HG03060 (cell line): Measurements from ENCODE around the gene STX1B.
A peak's percentile ranks its signal among the peaks of the same experiment; 100 is the strongest.

Experiments
- ATAC-seq: cut with Tn5 transposase; IDR thresholded peaks from one replicate; pipeline ENCODE4 v1.9.1; 2021; ENCODE audit warnings: low read depth, moderate number of reproducible peaks; ENCODE audit not compliant: unreplicated experiment

The STX1B gene

DNA sequence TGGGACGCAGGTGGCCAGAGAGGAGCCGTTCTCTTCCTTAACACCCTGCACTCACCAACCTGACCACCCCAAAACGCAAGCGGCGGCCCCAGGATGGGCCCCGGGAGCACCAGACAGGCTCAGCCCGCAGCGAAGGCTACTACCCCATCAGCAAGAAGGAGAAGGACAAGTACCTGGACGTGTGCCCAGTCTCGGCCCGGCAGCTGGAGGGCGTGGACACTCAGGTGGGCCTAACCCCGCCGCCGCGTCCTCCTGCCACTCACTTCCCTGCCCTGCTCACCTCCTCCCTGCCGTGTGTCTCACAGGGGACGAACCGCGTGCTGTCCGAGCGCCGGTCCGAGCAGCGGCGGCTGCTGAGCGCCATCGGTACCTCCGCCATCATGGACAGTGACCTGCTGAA lies 30.0 kb downstream of the STX1B start:
- no peak for ATAC-seq

DNA sequence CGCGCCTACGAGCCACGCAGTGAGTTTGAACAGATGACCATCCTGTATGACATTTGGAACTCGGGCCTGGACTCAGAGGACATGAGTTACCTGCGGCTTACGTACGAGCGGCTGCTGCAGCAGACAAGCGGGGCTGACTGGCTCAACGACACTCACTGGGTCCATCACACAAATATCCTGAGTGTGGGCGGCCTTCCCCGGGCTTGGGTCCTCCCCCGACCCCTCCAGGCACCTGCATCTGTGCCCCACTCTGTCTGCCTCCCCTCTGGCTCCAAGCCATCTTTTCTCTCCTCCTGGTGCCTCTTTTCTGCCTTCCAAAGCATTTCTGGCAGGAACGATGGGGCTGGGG lies 30.4 kb downstream of the STX1B start:
- ATAC-seq: no peak

DNA sequence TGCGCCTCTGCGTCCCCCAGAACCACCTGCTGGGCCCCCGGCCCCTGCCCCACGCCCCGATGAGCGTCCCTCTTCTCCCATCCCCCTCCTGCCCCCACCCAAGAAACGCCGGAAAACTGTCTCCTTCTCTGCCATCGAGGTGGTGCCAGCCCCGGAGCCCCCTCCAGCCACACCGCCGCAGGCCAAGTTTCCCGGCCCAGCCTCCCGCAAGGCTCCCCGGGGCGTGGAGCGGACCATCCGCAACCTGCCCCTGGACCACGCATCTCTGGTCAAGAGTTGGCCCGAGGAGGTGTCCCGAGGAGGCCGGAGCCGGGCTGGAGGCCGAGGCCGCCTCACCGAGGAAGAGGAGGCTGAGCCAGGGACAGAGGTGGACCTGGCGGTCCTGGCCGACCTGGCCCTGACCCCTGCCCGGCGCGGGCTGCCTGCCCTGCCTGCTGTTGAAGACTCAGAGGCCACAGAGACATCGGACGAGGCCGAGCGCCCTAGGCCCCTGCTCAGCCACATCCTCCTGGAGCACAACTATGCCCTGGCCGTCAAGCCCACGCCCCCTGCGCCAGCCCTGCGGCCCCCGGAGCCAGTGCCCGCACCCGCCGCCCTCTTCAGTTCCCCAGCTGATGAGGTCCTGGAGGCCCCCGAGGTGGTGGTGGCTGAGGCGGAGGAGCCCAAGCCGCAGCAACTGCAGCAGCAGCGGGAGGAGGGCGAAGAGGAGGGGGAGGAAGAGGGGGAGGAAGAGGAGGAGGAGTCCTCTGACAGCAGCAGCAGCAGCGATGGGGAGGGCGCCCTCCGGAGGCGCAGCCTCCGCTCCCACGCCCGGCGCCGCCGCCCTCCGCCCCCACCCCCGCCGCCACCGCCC lies 31.0 kb downstream of the STX1B start:
- ATAC-seq: no peak

DNA sequence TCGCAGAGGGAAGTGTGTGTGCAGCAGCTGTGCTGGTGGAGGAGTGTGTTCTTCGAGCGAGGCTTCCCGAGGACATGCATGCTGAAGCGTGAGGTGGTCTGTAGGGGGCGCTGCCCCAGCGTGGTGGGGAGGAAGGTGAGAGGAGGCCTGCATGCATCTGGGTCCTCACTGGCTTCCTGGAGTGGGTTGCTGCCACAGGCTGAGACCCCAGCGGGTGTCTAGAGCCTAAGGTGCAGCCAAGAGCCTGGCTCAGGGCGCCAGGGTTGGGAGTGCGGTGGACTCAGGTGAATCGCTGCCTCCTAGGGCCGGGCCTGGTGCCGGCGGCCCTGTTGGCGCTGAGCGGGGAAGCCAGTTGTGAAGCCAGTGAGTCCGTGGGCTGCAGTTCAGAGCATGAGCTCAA lies 32.9 kb downstream of the STX1B start:
- no peak for ATAC-seq

DNA sequence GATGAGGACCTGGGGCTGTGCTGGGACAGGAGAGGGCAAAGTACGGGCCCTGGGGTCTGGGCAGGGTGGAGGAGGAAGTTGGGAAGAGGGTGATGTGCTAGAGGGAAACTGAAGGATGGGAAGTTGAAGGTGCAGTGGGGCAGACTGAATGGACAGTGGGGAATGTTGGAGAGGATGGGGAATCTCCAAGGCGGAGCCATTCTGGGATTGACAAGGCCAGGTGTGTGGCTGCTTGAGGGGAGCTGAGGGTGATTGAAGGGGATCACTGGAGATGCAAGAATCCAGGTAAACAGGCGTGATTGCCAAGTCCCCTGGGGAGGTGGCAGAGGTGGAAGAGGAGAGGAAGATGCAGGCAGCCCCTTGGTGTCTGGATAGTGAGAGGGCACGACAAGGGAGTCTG lies 34.0 kb downstream of the STX1B start:
- no peak for ATAC-seq

DNA sequence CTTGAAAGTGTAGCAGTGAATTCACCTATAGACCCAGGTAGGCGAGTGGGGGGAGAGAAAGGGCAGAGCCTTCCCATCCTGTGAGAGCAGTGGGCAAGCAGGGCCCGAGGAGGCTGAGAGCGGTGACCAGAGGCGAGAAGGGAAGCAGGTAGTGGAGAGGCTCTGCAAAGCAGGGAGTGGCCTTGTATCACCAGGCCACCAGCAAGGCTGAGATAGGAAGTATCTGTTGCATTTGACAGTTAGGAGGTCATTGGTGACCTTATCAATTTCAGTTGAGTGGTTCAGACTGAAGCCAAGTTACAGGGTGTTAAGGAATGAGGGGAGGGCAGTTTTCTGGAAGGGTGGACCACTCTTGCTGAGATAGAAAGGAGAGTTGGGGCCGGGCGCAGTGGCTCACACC lies 36.1 kb downstream of the STX1B start:
- ATAC-seq: no peak

DNA sequence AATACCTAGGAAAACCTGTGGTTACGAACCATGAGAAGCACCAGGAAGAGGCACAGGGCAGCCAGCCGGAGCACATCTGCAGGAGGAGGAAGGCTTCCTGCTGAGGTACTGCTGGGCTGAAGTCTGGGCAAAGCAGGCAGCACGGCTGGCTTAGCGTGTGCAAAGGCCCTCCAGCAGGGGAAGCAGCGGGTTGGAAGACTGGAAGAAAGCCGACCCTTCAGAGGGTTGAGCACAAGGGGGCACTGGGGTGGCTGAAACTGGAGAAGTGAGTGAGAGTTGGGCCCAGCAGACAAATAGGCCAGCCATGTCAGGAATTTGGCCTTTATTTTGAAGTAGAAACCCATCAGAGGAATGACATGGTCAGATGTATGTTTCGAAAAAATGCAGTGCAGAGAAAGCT lies 37.6 kb downstream of the STX1B start:
- no peak for ATAC-seq

DNA sequence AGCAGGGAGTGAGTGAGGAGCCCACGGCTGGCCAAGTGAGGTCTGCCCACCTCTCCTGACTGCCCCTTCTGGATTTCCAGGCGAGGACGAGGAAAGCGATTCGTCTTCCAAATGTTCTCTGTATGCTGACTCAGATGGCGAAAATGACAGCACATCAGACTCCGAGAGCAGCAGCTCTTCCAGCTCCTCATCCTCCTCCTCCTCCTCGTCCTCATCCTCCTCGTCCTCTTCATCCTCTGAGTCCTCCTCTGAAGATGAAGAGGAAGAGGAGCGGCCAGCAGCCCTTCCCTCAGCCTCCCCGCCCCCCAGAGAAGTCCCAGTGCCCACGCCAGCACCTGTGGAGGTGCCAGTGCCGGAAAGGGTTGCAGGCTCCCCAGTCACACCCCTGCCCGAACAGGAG lies 39.1 kb downstream of the STX1B start:
- ATAC-seq: no peak

DNA sequence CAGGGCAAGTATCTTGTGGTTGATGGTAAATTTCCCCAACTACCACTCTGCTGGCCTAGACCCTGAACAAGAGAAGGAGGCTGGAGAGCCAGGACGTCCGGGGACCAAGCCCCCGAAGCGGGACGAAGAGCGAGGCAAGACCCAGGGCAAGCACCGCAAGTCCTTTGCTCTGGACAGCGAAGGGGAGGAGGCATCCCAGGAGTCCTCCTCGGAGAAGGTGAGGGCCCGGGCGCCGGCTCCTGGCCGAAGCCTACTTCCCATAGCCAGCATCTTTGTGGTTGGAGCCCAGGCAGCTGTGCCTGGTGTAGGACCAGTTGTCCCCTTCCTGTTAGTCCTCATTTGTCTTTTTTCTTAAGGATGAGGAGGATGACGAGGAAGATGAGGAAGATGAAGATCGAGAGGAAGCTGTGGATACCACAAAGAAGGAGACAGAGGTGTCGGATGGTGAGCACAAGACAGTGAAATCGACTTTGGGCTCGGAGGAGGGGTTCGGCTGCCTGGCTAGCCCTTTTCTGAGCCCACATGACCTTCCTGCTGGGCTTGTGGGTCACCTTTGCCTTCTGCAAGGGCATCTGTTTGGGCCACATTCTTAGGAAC lies 41.1 kb downstream of the STX1B start:
- ATAC-seq: no peak

DNA sequence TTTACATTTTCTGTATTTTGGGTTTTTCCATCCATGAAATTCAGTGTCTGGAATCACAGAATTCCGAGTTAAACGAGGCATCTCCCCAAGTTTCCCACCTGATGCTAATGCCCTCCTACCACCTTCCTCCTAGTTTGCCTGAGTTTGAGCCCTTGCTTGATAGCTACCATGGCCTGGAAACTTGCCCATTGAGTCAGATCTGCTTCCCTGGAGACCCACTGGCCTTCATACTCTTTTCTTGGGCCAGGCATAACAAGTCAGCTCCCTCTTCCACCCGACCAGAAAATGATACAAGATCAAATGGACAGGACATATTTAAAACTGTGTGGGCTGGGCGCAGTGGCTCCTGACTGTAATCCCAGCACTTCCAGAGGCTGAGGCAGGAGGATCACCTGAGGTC lies 42.6 kb downstream of the STX1B start:
- ATAC-seq: no peak

DNA sequence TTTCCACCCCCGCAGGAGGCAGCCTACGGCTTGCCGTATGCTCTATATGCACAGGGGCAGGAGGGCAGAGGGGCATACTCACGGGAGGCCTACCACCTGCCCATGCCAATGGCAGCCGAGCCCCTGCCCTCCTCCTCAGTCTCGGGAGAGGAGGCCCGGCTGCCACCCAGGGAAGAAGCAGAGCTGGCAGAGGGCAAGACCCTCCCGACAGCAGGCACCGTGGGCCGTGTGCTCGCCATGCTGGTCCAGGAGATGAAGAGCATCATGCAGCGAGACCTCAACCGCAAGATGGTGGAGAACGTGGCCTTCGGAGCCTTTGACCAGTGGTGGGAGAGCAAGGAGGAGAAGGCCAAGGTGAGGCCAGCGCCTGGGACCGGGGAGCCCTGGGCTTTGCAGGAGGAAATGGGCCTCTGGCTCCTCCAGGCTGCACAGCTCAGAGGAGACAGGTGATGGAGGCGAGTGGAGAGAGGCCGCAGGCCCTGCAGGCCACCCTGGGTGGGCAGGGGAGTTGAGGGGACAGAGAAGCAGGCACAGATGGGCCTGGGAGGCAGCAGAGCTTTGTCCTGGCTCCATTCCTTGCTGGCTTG lies 44.3 kb downstream of the STX1B start:
- no peak for ATAC-seq

DNA sequence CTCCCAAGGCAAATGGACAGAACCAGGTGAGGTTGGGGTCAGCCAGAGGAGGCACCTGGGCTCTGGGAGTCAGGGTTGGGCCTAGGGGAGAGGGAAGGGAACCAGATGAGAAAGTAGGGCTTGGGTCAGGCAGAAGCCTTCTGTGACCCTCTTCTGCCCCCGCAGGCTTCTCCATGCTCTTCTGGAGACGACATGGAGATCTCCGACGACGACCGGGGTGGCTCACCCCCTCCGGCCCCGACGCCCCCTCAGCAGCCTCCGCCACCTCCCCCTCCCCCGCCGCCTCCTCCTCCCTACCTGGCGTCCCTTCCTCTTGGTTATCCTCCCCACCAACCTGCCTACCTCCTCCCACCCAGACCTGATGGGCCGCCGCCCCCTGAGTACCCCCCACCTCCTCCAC lies 45.0 kb downstream of the STX1B start:
- ATAC-seq: no peak

DNA sequence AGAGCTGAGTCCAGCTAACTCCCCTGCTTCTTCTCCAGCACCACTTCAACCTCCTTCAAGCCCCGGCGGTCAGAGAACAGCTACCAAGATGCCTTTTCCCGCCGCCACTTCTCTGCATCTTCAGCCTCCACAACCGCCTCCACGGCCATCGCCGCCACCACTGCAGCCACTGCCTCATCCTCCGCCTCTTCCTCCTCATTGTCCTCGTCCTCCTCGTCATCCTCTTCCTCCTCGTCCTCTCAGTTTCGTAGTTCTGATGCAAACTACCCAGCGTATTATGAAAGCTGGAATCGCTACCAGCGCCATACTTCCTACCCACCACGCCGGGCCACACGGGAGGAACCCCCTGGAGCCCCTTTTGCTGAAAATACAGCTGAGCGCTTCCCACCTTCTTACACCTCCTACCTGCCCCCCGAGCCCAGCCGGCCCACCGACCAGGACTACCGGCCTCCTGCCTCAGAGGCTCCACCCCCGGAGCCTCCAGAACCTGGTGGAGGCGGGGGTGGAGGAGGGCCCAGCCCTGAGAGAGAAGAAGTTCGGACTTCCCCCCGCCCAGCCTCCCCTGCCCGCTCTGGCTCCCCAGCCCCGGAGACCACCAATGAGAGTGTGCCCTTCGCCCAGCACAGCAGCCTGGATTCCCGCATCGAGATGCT lies 45.7 kb downstream of the STX1B start:
- ATAC-seq: no peak

DNA sequence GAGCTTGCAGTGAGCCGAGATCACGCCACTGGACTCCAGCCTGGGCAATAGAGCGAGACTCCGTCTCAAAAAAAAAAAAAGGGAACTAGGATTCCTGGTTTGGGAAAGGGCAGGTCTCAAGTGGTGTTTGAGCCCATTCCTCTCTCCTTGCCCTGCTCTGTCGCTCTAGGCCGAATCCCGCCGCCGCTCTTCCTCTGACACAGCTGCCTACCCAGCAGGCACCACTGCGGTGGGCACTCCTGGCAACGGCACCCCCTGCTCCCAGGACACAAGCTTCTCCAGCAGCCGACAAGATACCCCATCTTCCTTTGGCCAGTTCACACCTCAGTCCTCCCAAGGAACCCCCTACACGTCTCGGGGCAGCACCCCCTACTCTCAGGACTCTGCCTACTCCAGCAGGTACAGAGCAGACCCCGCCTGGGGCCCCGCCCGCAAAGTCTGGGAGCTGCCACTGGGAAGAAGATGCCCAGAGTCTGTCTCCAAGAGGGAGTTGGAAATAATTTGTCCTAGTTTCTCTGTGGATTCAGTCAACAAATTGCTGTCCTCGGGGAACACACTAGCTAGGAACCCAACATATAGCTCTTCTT lies 46.4 kb downstream of the STX1B start:
- no peak for ATAC-seq

DNA sequence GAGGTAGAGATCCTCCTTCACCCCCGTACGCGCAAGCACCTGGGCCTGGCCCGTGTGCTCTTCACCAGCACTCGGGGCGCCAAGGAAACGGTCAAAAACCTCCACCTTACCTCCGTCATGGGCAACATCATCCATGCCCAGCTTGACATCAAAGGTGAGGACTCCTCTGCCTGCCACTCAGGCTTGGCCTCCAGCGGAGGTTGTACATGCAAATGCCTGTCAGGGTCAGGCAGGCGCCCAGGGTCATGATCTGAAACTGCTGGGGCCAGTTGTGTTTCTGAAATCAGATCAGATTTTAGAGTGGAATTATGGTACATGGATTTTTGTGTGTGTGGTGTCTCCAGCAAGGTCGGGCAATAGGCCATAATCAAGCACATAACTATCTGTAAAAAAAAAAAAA lies 49.1 kb downstream of the STX1B start:
- ATAC-seq: no peak

DNA sequence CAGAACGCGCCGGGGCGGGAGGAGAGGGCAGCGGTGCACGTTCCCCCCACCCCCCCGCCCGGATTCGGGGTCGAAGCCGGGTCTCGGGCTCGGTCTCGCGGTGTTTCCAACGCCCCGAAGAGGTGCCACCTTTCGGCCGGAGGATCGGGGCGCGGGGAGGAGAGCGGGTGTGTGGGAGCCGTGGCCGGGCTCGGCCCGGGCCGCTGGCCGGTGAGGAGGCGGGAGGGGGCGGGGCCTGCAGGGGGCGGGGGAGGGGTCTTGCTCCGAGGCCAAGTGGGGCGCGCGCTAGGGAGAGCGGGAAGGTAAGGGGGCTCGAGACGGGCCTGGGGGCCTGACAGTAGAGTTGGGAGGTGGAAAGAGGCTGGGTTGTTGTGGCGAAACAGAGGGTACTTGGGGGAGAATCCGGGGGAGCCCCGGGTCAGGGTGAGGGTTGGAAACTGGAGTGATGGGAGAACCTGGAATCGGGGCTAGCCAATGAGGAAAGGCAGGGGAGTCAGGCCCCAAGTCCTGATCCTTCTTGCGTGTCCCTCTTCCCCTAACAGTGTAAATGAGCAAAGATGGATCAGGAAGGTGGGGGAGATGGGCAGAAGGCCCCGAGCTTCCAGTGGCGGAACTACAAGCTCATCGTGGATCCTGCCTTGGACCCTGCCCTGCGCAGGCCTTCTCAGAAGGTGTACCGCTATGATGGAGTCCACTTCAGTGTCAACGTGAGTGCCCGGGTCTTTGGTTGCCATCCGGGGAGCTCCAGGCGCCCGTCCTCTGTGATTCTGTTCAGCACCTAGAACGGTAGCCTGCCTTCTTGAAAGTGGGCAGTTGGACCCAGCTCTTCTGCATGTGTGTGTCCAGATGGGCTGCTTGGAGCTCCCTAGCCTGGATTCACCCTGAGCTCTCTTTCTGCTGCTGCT lies 52.0 kb downstream of the STX1B start:
- no peak for ATAC-seq

DNA sequence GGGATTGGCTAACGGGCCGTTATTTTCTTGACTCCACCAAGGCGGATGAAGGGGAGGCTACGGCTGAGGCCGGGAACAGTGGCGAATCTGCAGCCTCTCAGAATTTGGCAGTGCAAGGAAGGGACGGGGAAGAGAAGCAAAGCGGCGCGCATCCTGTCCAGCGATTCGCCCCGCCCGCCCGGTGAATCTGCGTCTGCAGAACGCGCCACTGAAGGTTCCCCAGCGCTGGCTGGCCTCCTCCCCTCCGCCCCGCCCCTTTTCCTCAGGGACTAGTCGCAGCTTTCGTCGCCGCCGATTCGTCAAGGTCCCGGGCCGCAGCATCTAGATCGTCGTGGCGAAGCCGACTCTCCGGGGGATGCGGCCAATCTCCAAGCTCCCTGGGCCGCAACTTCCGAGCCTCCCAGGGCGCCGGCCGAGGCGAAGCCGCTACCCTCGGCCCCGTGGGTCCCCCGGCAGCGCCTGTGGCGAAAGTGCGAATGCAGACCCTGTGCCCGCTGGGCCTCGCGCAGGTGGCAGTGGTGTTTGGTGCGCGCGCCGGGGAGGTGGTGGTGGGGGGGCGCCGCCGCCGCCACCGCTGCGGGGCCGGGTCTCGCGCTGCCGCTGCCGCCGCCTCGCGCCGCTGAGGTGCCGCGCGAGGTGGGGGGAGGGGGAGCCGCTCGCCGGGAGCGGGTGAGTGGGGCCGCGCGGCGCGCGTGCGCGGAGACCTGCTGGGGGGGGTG lies 52.8 kb downstream of the STX1B start, which contains the start of gene SETD1A:
TSS of gene SETD1A (plus strand) at position 299 of the 719 bp plus-strand sequence. CDS start 978 bp downstream, outside the sequence.
- peak; percentile 47 for ATAC-seq

DNA sequence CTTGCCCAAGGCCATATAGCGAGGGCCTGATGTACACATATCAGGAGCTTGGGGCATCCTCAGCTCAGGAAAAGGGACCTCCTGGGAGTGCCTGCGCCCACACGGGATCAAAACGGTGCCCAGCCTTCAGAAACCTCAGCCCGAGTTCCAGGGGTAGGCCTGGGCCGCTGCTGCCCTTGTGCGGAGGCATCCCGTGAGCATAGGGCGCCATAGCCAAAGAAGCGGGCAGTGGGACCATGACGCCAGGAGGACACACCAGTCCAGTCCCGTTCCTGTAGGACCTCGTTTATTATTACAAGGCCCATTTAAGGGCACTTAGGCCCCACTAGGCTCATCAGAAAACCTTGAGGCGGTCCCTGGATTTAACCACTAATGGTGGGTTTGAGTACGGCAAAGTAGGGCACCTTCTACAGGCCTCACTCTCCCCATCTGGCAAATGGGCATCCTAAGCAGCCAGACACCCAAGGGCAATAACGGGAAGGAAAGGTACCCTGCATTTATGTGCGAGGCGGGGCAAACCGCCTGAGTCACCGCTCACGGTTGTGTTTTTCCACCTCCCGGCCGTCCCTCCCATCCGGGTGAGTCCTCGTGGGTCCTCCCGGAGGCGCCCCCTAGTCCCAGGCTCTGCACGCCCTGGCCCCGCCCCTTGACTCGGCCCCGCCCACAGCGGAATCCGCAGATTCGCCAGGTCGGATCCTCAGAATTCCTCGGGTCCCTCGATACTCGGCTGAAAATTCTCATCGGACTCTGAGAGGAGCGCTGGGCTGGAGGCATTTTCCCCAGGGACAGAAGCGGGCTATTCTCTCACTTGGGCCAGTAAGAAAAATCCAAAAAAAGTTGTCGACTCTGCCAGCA lies 53.6 kb downstream of the STX1B start:
- no peak for ATAC-seq
